Keratinocyte (primary cell): ENCODE results near the gene CLCN1. TPM values are rescaled to one million over a fixed set of nuclear protein-coding genes. Genes with fewer than 3 reads are reported as not detected.

Experiments used
- DNase-seq: peaks from one replicate; pipeline ENCODE4 v3.0.0-alpha.2; 2011; ENCODE audit warnings: low read depth, missing footprints, low spot score
- FAIRE-seq: peaks from 2 replicates; lab custom pipeline; 2011; peaks lifted over from hg19 to GRCh38; lab: Jason Lieb, UNC
- H2AFZ ChIP-seq: 2 replicates; pipeline ENCODE4 v1.6.0; 2012; ENCODE audit warnings: low read length, control low read depth, inconsistent platforms; ENCODE audit not compliant: control insufficient read depth
- H3K27ac ChIP-seq: 2 replicates; pipeline ENCODE4 v1.5.1; 2011; ENCODE audit warnings: low read length; ENCODE audit not compliant: control insufficient read depth, insufficient read depth
- H3K27me3 ChIP-seq: 3 replicates; pipeline ENCODE4 v1.6.0; 2011; ENCODE audit warnings: low read length; ENCODE audit not compliant: control insufficient read depth, insufficient read depth; ENCODE audit errors: extremely low read depth
- H3K36me3 ChIP-seq, 2 experiments: 2 replicates in 1 of 2; 3 replicates in 1 of 2; pipeline ENCODE4 v1.5.1; 2011; ENCODE audit warnings: low read length in 2 of 2, mild to moderate bottlenecking in 1 of 2; ENCODE audit not compliant: control insufficient read depth in 2 of 2, insufficient read depth in 2 of 2; ENCODE audit errors: extremely low read depth in 1 of 2
- H3K4me1 ChIP-seq: 3 replicates; pipeline ENCODE4 v1.5.1; 2011; ENCODE audit warnings: low read length; ENCODE audit not compliant: control insufficient read depth, insufficient read depth; ENCODE audit errors: extremely low read depth
- H3K4me2 ChIP-seq: 3 replicates; pipeline ENCODE4 v1.6.0; 2011; ENCODE audit warnings: low read depth, low read length; ENCODE audit not compliant: control insufficient read depth, insufficient read depth; ENCODE audit errors: extremely low read depth
- H3K4me3 ChIP-seq, 3 experiments: fragments of 200-600 bp in 1 of 3; sonication (generic) in 1 of 3; 2 replicates in 2 of 3; 3 replicates in 1 of 3; pipeline ENCODE4 v1.5.1; 2011 to 2016; ENCODE audit warnings: low read length in 3 of 3, mild to moderate bottlenecking in 3 of 3, control low read depth in 2 of 3, inconsistent platforms in 1 of 3, low read depth in 1 of 3, mixed read lengths in 1 of 3, mixed run types in 1 of 3, moderate library complexity in 1 of 3; ENCODE audit not compliant: control insufficient read depth in 2 of 3, insufficient read depth in 2 of 3; ENCODE audit errors: extremely low read depth in 1 of 3
- H3K79me2 ChIP-seq: 2 replicates; pipeline ENCODE4 v1.6.0; 2012; ENCODE audit warnings: low read length; ENCODE audit not compliant: control insufficient read depth, insufficient read depth
- H3K9ac ChIP-seq: 3 replicates; pipeline ENCODE4 v1.6.0; 2011; ENCODE audit warnings: low read length; ENCODE audit not compliant: control insufficient read depth, insufficient read depth; ENCODE audit errors: extremely low read depth
- H3K9me1 ChIP-seq: 3 replicates; pipeline ENCODE4 v1.6.0; 2011; ENCODE audit warnings: low read length; ENCODE audit not compliant: control insufficient read depth, insufficient read depth; ENCODE audit errors: extremely low read depth
- H3K9me3 ChIP-seq: 2 replicates; pipeline ENCODE4 v1.5.1; 2012; ENCODE audit warnings: low read depth, low read length; ENCODE audit not compliant: control insufficient read depth
- H4K20me1 ChIP-seq: 3 replicates; pipeline ENCODE4 v1.6.0; 2011; ENCODE audit warnings: low read length; ENCODE audit not compliant: control insufficient read depth, insufficient read depth; ENCODE audit errors: extremely low read depth
- CTCF ChIP-seq, 3 experiments: IDR thresholded peaks in 1 of 3; conservative IDR thresholded peaks in 1 of 3; optimal IDR thresholded peaks in 1 of 3; 2 replicates in 2 of 3; 3 replicates in 1 of 3; pipeline versions ENCODE3 to v1.5.1; 2011; ENCODE audit warnings: low read length in 3 of 3, mild to moderate bottlenecking in 3 of 3, moderate library complexity in 2 of 3, control low read depth in 1 of 3, inconsistent platforms in 1 of 3; ENCODE audit not compliant: insufficient read depth in 2 of 3; ENCODE audit errors: extremely low read depth in 1 of 3
- EZH2 ChIP-seq: IDR thresholded peaks from one replicate; pipeline ENCODE4 v1.6.1; 2012; ENCODE audit warnings: inconsistent platforms, mild to moderate bottlenecking, low read length, moderate library complexity
- dilution Hi-C: fragments of 300-500 bp; cut with MboI; formaldehyde crosslinking; loops from one replicate; pipeline ENCODE4 v1.7.0; 2020; ENCODE audit warnings: low sequenced_read_pairs; ENCODE audit not compliant: extremely low pct_ligation_motif_present
- polyA plus RNA-seq, 5 experiments: library from polyadenylated mRNA; depleted of rRNA in 3 of 5; stranded (reverse) in 3 of 5; stranded (forward) in 1 of 5; unstranded in 1 of 5; fragments of >200 nt; gene quantifications; 1 replicate in 1 of 5; 2 replicates in 3 of 5; 3 replicates in 1 of 5; pipeline versions ENCODE4 v1.2.1 to v1.2.3, GENCODE V29; 2011 to 2012; ENCODE audit warnings: missing spikeins in 2 of 5, low read depth in 1 of 5, low replicate concordance in 1 of 5

CLCN1 gene
- polyA plus RNA-seq, 1 donor (not counting 4 experiments of a cell fraction or from before 2014, with no cell fraction given), result not detected

- no peak overlapping the region for H3K9ac ChIP-seq
- no peak for DNase-seq
- no peaks in the 10 kb centered on the region for H3K79me2 ChIP-seq
- no peaks in the 10 kb centered on the region for H3K4me1 ChIP-seq
- dilution Hi-C loops, result no loop called here
- no peaks in the 10 kb centered on the region for H4K20me1 ChIP-seq
- H3K27me3 ChIP-seq, result peaks cover 63% of the 10 kb centered on the region
- H3K36me3 ChIP-seq, result no peaks in the 10 kb centered on the region
- H2AFZ ChIP-seq, result no peak overlapping the region
- TF ChIP-seq CTCF (optimal IDR thresholded peaks at IDR 0.05 in 1 of 3, IDR thresholded peaks at IDR 0.05 in 1 of 3, conservative IDR thresholded peaks at IDR 0.05 in 1 of 3; ENCODE audit: extremely low read depth in 1 of 3, insufficient read depth in 2 of 3, low read length in 3 of 3), result no peak
- TF ChIP-seq EZH2, result no peak
- no peak overlapping the region for H3K4me3 ChIP-seq
- H3K9me3 ChIP-seq, result no peaks in the 10 kb centered on the region
- H3K27ac ChIP-seq, result no peak overlapping the region
- no peak for FAIRE-seq
- no peak overlapping the region for H3K4me2 ChIP-seq
- H3K9me1 ChIP-seq, result no peaks in the 10 kb centered on the region
Observed at GRCh38 chr7:143359771-143360353, 44.0 kb downstream of the CLCN1 start.

GRCh38 chr7:143360788-143361551 lies 45.1 kb downstream of the CLCN1 start:
- no peak overlapping the region for H3K4me3 ChIP-seq
- no peak overlapping the region for H3K9ac ChIP-seq
- H3K79me2 ChIP-seq, result no peaks in the 10 kb centered on the region
- no peaks in the 10 kb centered on the region for H3K36me3 ChIP-seq
- no peaks in the 10 kb centered on the region for H3K9me1 ChIP-seq
- H2AFZ ChIP-seq, result no peak overlapping the region
- TF ChIP-seq CTCF (optimal IDR thresholded peaks at IDR 0.05 in 1 of 3, IDR thresholded peaks at IDR 0.05 in 1 of 3, conservative IDR thresholded peaks at IDR 0.05 in 1 of 3; ENCODE audit: extremely low read depth in 1 of 3, insufficient read depth in 2 of 3, low read length in 3 of 3) (no peak), EZH2 (peak; percentile 28)
- peaks cover 61% of the 10 kb centered on the region for H3K27me3 ChIP-seq
- no peaks in the 10 kb centered on the region for H4K20me1 ChIP-seq
- H3K27ac ChIP-seq, result no peak overlapping the region
- FAIRE-seq (no peak), DNase-seq (no peak)
- no peaks in the 10 kb centered on the region for H3K4me1 ChIP-seq
- H3K4me2 ChIP-seq, result no peak overlapping the region
- dilution Hi-C loops, result no loop called here
- H3K9me3 ChIP-seq, result no peaks in the 10 kb centered on the region
